ENCODE data around the gene NSMCE1. TPM values are rescaled to one million over a fixed set of nuclear protein-coding genes. Genes with fewer than 3 reads are reported as not detected.
A peak's percentile ranks its signal among the peaks of the same experiment; 100 is the strongest.
"Not testable (repeated sequence)": the region's sequence is repeated elsewhere in the genome, so short reads cannot be mapped to it uniquely, and the experiment has no call there.

Gene NSMCE1
- total RNA-seq, 2 experiments from 2014 or later, result 112 to 117 TPM

DNA sequence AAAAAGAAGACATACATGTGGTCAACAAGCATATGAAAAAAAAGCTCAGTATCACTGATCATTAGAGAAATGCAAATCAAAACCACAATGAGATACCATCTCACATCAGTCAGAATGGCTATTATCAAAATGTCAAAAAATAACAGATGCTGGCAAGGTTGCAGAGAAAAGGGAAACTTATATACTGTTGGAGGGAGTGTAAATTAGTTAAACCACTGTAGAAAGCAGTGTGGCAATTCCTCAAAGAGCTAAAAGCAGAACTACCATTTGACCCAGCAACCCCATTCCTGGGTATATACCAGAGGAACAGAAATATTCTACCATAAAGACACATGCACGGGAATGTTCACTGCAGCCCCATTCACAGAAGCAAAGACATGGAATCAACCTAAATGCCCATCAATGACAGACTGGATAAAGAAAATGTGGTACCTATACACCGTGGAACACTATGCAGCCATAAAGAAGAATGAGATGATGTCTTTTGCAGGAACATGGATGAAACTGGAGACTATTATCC lies 5.6 kb downstream of the NSMCE1 start:
- H3K27me3 Mint-ChIP-seq (ENCODE audit: low read depth); H3K4me3 Mint-ChIP-seq; DNase-seq; H3K9me3 Mint-ChIP-seq; intact Hi-C loops (cut with micrococcal nuclease); H3K27ac Mint-ChIP-seq: not testable (repeated sequence)
- Mint-ChIP-seq H3K4me1 (ENCODE audit: low read depth) (peaks cover 71% of the 10 kb centered on the region), H3K36me3 (ENCODE audit: low read depth) (peaks cover 23% of the 10 kb centered on the region)
- CTCF ChIA-PET, result interaction anchor here (0.6 to 1.8 kb wide), 3 partner anchors 11 to 84 kb away, joined by 3 to 6 read pairs (median 4); no protein-coding TSS in a partner anchor

GRCh38 chr16:27259710-27260109 lies 8.9 kb downstream of the NSMCE1 start:
- Mint-ChIP-seq H3K36me3 (ENCODE audit: low read depth) (peaks cover 33% of the 10 kb centered on the region), H3K27me3 (ENCODE audit: low read depth) (no peaks in the 10 kb centered on the region), H3K4me1 (ENCODE audit: low read depth) (peaks cover 80% of the 10 kb centered on the region), H3K4me3 (no peak overlapping the region), H3K27ac (no peak overlapping the region), H3K9me3 (no peaks in the 10 kb centered on the region)
- intact Hi-C loops (cut with micrococcal nuclease), result loop anchor here (10.0 kb wide), 1 partner anchor 925 kb away; no protein-coding TSS in a partner anchor
- DNase-seq, result no peak
- CTCF ChIA-PET, result interaction anchor here (4.0 kb wide), 1 partner anchor 25 kb away, joined by 17 read pairs; no protein-coding TSS in a partner anchor

DNA sequence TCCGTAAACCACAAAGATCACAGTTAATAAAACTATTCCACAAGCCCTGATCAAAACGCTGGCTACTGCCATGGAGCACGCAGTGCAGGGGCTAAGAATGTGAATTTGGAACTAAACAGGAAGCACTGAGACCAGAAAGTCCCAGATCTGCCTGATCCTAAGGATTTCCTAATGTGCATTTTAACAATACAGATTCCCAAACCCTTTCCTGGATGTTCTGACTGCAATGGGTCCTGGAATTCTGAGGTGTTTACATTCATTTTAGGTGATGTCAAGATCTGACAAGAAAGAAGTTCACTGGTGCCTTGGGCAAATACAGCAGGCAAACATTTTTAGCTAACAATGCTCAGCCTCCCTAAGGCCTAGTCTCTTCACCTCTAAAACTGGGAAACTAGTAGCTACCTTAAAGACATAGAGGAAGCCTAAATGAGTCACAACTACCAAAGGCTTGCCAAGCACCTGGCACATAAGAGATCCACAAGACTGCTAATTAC lies 10.3 kb downstream of the NSMCE1 start:
- CTCF ChIA-PET, result interaction anchor here (0.6 to 4.0 kb wide), 5 partner anchors 24 to 110 kb away, joined by 3 to 17 read pairs (median 5); no protein-coding TSS in a partner anchor
- Mint-ChIP-seq H3K9me3 (peaks cover 1% of the 10 kb centered on the region), H3K27me3 (ENCODE audit: low read depth) (no peaks in the 10 kb centered on the region), H3K4me3 (no peak overlapping the region), H3K4me1 (ENCODE audit: low read depth) (peaks cover 84% of the 10 kb centered on the region), H3K36me3 (ENCODE audit: low read depth) (peaks cover 34% of the 10 kb centered on the region), H3K27ac (peak overlapping the region; percentile 47)
- intact Hi-C loops (cut with micrococcal nuclease), result loop anchor here (1.0 to 10.0 kb wide), 2 partner anchors 21 to 927 kb away; no protein-coding TSS in a partner anchor
- peak; percentile 39 for DNase-seq

DNA sequence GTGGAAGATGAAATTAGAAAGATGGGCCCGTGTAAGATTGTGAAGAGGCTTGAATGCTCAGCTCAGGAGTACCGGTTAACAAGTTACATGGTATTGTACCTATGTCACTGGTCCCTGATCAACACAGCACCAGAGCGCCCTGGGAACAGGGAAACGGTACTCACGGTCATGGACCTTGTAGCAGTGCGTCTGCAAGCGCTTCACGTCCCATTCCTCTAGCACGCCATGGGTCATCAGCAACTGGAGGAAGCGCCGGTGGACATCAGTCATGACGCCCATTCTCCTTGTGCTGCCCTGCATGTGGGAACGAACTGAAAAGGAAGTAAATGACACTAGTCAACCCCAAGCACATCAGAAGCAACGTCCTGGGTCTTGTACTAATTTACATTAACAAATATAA lies 11.3 kb downstream of the NSMCE1 start:
- intact Hi-C loops (cut with micrococcal nuclease), result loop anchor here (10.0 kb wide), 1 partner anchor 928 kb away; no protein-coding TSS in a partner anchor
- CTCF ChIA-PET, result interaction anchor here (0.8 to 4.0 kb wide), 3 partner anchors 23 to 111 kb away, joined by 4 to 17 read pairs (median 5); no protein-coding TSS in a partner anchor
- Mint-ChIP-seq H3K9me3 (peaks cover 1% of the 10 kb centered on the region), H3K27me3 (ENCODE audit: low read depth) (no peaks in the 10 kb centered on the region), H3K4me3 (no peak overlapping the region), H3K36me3 (ENCODE audit: low read depth) (peaks cover 29% of the 10 kb centered on the region), H3K4me1 (ENCODE audit: low read depth) (peaks cover 84% of the 10 kb centered on the region), H3K27ac (peak overlapping the region; percentile 10)
- no peak for DNase-seq

DNA sequence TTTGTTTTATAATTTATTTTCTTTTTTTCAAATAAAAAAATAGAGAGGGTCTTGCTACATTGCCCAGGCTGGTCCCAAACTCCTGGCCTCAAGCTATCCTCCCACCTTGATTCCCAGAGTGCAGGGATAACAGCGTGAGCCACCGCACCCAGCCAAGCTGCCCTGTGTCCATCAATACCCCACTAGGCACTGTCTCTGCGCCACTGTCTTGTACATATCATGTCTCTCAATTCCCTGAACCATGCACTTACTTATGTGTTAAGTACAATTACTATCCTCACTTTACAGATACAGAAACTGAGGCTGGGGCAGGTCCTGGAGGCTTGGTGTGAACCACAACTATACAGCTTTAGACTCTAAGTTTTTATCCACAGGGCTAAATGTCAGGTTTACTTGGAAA lies 11.7 kb downstream of the NSMCE1 start:
- H3K36me3 Mint-ChIP-seq (ENCODE audit: low read depth), result peaks cover 29% of the 10 kb centered on the region
- intact Hi-C loops (cut with micrococcal nuclease), result loop anchor here (10.0 kb wide), 1 partner anchor 928 kb away; no protein-coding TSS in a partner anchor
- no peak for DNase-seq
- H3K4me1 Mint-ChIP-seq (ENCODE audit: low read depth), result peaks cover 84% of the 10 kb centered on the region
- CTCF ChIA-PET, result interaction anchor here (4.0 kb wide), 1 partner anchor 22 kb away, joined by 17 read pairs; no protein-coding TSS in a partner anchor
- H3K27ac Mint-ChIP-seq, result peak overlapping the region; percentile 10
- peaks cover 1% of the 10 kb centered on the region for H3K9me3 Mint-ChIP-seq
- no peak overlapping the region for H3K4me3 Mint-ChIP-seq
- no peaks in the 10 kb centered on the region for H3K27me3 Mint-ChIP-seq (ENCODE audit: low read depth)

DNA sequence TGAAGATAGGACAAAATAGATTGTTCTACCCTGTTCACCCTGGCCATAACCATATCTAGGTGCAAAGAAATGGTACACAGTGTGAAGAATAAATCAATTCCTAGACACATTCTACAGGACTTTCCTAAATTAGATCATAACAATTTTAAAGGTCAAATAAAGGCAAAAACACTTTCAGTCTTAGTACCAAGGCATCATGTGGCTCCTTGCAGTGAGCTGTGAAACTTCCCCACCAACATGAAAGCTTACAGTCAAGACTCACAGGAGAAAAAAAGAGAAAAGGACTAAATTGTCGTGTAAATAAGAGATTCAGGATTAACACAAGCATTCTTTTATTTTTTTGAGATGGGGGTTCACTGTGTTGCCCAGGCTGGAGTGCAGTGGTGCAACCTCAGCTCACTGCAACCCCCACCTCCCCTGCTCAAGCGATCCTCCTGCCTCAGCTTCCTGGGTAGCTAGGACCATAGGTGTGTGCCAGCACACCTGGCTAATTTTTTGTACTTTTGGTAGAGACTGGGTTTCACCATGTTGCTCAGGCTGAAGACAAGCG lies 14.2 kb downstream of the NSMCE1 start:
- intact Hi-C loops (cut with micrococcal nuclease), result loop anchor here (1.0 to 10.0 kb wide), 8 partner anchors 8 to 930 kb away; no protein-coding TSS in a partner anchor
- DNase-seq, result peak; percentile 65
- Mint-ChIP-seq H3K36me3 (ENCODE audit: low read depth) (peaks cover 31% of the 10 kb centered on the region), H3K9me3 (peaks cover 1% of the 10 kb centered on the region), H3K27me3 (ENCODE audit: low read depth) (no peaks in the 10 kb centered on the region), H3K4me3 (peak overlapping the region; percentile 44), H3K27ac (peak overlapping the region; percentile 92), H3K4me1 (ENCODE audit: low read depth) (peaks cover 93% of the 10 kb centered on the region)
- CTCF ChIA-PET, result interaction anchor here (0.6 to 2.5 kb wide), 6 partner anchors 10 to 145 kb away, joined by 3 to 18 read pairs (median 4); no protein-coding TSS in a partner anchor

GRCh38 chr16:27253526-27253930 lies 15.0 kb downstream of the NSMCE1 start:
- peaks cover 1% of the 10 kb centered on the region for H3K9me3 Mint-ChIP-seq
- intact Hi-C loops (cut with micrococcal nuclease), result loop anchor here (5.0 to 10.0 kb wide), 3 partner anchors 114 to 931 kb away; no protein-coding TSS in a partner anchor
- H3K36me3 Mint-ChIP-seq (ENCODE audit: low read depth), result peaks cover 32% of the 10 kb centered on the region
- peak overlapping the region; percentile 92 for H3K27ac Mint-ChIP-seq
- no peaks in the 10 kb centered on the region for H3K27me3 Mint-ChIP-seq (ENCODE audit: low read depth)
- H3K4me1 Mint-ChIP-seq (ENCODE audit: low read depth), result peaks cover 91% of the 10 kb centered on the region
- H3K4me3 Mint-ChIP-seq, result peak overlapping the region; percentile 44
- CTCF ChIA-PET, result interaction anchor here (1.0 to 2.5 kb wide), 3 partner anchors 19 to 115 kb away, joined by 3 to 18 read pairs (median 5); no protein-coding TSS in a partner anchor
- DNase-seq, result no peak

- DNase-seq, result no peak
- H3K4me3 Mint-ChIP-seq, result no peak overlapping the region
- H3K9me3 Mint-ChIP-seq, result peaks cover 1% of the 10 kb centered on the region
- CTCF ChIA-PET, result interaction anchor here (1.0 to 4.6 kb wide), 5 partner anchors 16 to 67 kb away, joined by 4 to 43 read pairs (median 4); no protein-coding TSS in a partner anchor
- no peaks in the 10 kb centered on the region for H3K27me3 Mint-ChIP-seq (ENCODE audit: low read depth)
- H3K36me3 Mint-ChIP-seq (ENCODE audit: low read depth), result peaks cover 34% of the 10 kb centered on the region
- peak overlapping the region; percentile 92 for H3K27ac Mint-ChIP-seq
- H3K4me1 Mint-ChIP-seq (ENCODE audit: low read depth), result peaks cover 86% of the 10 kb centered on the region
- intact Hi-C loops (cut with micrococcal nuclease), result loop anchor here (5.0 to 10.0 kb wide), 3 partner anchors 115 to 933 kb away; no protein-coding TSS in a partner anchor
These were observed 16.4 kb downstream of the NSMCE1 start for GRCh38 chr16:27252206-27252585.

GRCh38 chr16:27251541-27252205 lies 16.9 kb downstream of the NSMCE1 start:
- H3K27ac Mint-ChIP-seq, result peak overlapping the region; percentile 92
- intact Hi-C loops (cut with micrococcal nuclease), result loop anchor here (5.0 to 10.0 kb wide), 3 partner anchors 116 to 933 kb away; no protein-coding TSS in a partner anchor
- peaks cover 1% of the 10 kb centered on the region for H3K9me3 Mint-ChIP-seq
- peak; percentile 46 for DNase-seq
- no peak overlapping the region for H3K4me3 Mint-ChIP-seq
- peaks cover 30% of the 10 kb centered on the region for H3K36me3 Mint-ChIP-seq (ENCODE audit: low read depth)
- H3K27me3 Mint-ChIP-seq (ENCODE audit: low read depth), result no peaks in the 10 kb centered on the region
- H3K4me1 Mint-ChIP-seq (ENCODE audit: low read depth), result peaks cover 87% of the 10 kb centered on the region
- CTCF ChIA-PET, result interaction anchor here (1.1 to 4.6 kb wide), 3 partner anchors 16 to 67 kb away, joined by 4 to 43 read pairs (median 4); no protein-coding TSS in a partner anchor

DNA sequence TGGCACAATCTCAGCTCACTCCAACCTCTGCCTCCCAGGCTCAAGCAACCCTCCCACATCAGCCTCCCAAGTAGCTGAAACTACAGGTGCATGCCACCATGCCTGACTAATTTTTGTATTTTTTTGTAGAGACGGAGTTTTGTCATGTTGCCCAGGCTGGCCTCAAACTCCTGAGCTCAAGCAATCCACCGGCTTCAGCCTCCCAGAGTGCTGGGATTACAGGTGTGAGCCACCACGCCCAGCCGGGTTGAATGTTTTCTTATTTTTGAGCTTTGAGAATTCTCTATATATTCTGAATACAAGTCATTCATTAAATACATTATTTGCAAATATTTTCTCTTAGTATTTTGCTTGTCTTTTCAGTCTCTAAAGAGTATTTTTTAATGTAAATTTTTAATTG lies 19.7 kb downstream of the NSMCE1 start:
- peaks cover 88% of the 10 kb centered on the region for H3K4me1 Mint-ChIP-seq (ENCODE audit: low read depth)
- H3K9me3 Mint-ChIP-seq; H3K27me3 Mint-ChIP-seq (ENCODE audit: low read depth); DNase-seq; intact Hi-C loops (cut with micrococcal nuclease); H3K27ac Mint-ChIP-seq; H3K4me3 Mint-ChIP-seq: not testable (repeated sequence)
- CTCF ChIA-PET, result interaction anchor here (4.6 kb wide), 1 partner anchor 13 kb away, joined by 43 read pairs; no protein-coding TSS in a partner anchor
- H3K36me3 Mint-ChIP-seq (ENCODE audit: low read depth), result peaks cover 14% of the 10 kb centered on the region

DNA sequence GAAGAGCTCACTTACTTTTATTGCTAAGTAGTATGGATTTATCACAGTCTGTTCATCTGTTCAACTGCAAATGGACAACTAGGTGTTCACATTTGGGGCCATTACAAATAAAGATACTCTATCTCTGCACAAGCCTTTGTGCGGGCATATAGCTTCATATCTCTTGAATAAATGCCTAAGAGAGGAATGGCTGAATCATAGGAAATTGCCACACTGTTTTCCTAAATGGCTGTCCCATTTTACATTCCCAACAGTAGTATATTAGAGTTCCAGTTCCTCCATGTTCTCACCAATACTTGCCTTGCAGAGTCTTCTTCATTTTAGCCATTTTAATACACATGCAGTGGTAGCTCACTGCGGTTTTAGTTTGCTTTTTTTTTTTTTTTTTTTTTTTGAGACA lies 20.5 kb downstream of the NSMCE1 start:
- H3K4me3 Mint-ChIP-seq, result no peak overlapping the region
- no peaks in the 10 kb centered on the region for H3K27me3 Mint-ChIP-seq (ENCODE audit: low read depth)
- no peak for DNase-seq
- H3K4me1 Mint-ChIP-seq (ENCODE audit: low read depth), result peaks cover 87% of the 10 kb centered on the region
- no peak overlapping the region for H3K27ac Mint-ChIP-seq
- CTCF ChIA-PET, result interaction anchor here (4.6 kb wide), 1 partner anchor 12 kb away, joined by 43 read pairs; no protein-coding TSS in a partner anchor
- peaks cover 14% of the 10 kb centered on the region for H3K36me3 Mint-ChIP-seq (ENCODE audit: low read depth)
- intact Hi-C loops (cut with micrococcal nuclease), result no loop called here
- H3K9me3 Mint-ChIP-seq, result no peaks in the 10 kb centered on the region

Measured in activated naive CD4-positive, alpha-beta T cell treated with anti-CD3 and anti-CD28 coated beads for 36 hours (primary cell).